Mesenchymal stem cell (in vitro differentiated cells and primary cell): Measurements from ENCODE around the gene SLC25A26.
"Not testable (repeated sequence)": the region's sequence is repeated elsewhere in the genome, so short reads cannot be mapped to it uniquely, and the experiment has no call there.

Source experiments
- DNase-seq: peaks from one replicate; pipeline ENCODE4 v3.0.0-alpha.2; 2013
- H2AFZ ChIP-seq: one replicate; pipeline ENCODE4 v1.6.1; 2013; ENCODE audit warnings: low read depth, mild to moderate bottlenecking, control low read depth, inconsistent platforms, low read length, moderate library complexity
- H2AK5ac ChIP-seq: 2 replicates; pipeline ENCODE4 v1.6.1; 2013; ENCODE audit warnings: low read length, moderate library complexity, mild to moderate bottlenecking, inconsistent platforms; ENCODE audit not compliant: severe bottlenecking
- H2BK120ac ChIP-seq: one replicate; pipeline ENCODE4 v1.6.1; 2013; ENCODE audit warnings: low read depth, mild to moderate bottlenecking, inconsistent platforms, low read length, moderate library complexity
- H2BK12ac ChIP-seq, 2 experiments: one replicate each; pipeline ENCODE4 v1.6.1; 2013; ENCODE audit warnings: inconsistent platforms in 2 of 2, low read length in 2 of 2, mild to moderate bottlenecking in 2 of 2, moderate library complexity in 2 of 2, control low read depth in 1 of 2
- H2BK15ac ChIP-seq: one replicate; pipeline ENCODE4 v1.6.1; 2013; ENCODE audit warnings: mild to moderate bottlenecking, low read depth, inconsistent platforms; ENCODE audit not compliant: poor library complexity, severe bottlenecking
- H2BK5ac ChIP-seq: 2 replicates; pipeline ENCODE4 v1.6.1; 2013; ENCODE audit warnings: low read depth, mild to moderate bottlenecking, low read length, control low read depth, inconsistent platforms; ENCODE audit not compliant: poor library complexity, severe bottlenecking
- H3K14ac ChIP-seq, 2 experiments: one replicate each; pipeline ENCODE4 v1.6.1; 2013; ENCODE audit warnings: inconsistent platforms in 2 of 2, low read length in 2 of 2, control low read depth in 1 of 2, mild to moderate bottlenecking in 1 of 2, moderate library complexity in 1 of 2
- H3K18ac ChIP-seq, 2 experiments: one replicate each; pipeline ENCODE4 v1.6.1; 2013; ENCODE audit warnings: inconsistent platforms in 2 of 2, low read length in 2 of 2, control low read depth in 1 of 2, low read depth in 1 of 2, mild to moderate bottlenecking in 1 of 2
- H3K23ac ChIP-seq, 2 experiments: one replicate each; pipeline ENCODE4 v1.6.1; 2013; ENCODE audit warnings: inconsistent platforms in 2 of 2, low read length in 2 of 2, mild to moderate bottlenecking in 2 of 2, moderate library complexity in 2 of 2, control low read depth in 1 of 2
- H3K27ac ChIP-seq: 2 replicates; pipeline ENCODE4 v1.5.1; 2013; ENCODE audit warnings: mild to moderate bottlenecking, moderate library complexity, low read length, control low read depth, inconsistent platforms; ENCODE audit not compliant: poor library complexity, severe bottlenecking
- H3K27me3 ChIP-seq, 2 experiments: 2 replicates each; pipeline versions ENCODE4 v1.6.1 to v1.7.0; 2013; ENCODE audit warnings: low read length in 2 of 2, mild to moderate bottlenecking in 2 of 2, moderate library complexity in 2 of 2, control low read depth in 1 of 2, inconsistent platforms in 1 of 2; ENCODE audit not compliant: control insufficient read depth in 1 of 2, insufficient read depth in 1 of 2
- H3K36me3 ChIP-seq, 2 experiments: 2 replicates each; pipeline versions ENCODE4 v1.6.1 to v1.7.0; 2013; ENCODE audit warnings: low read length in 2 of 2, control low read depth in 1 of 2, inconsistent platforms in 1 of 2, low read depth in 1 of 2, mild to moderate bottlenecking in 1 of 2; ENCODE audit not compliant: insufficient read depth in 2 of 2, control insufficient read depth in 1 of 2
- H3K4ac ChIP-seq, 2 experiments: one replicate each; pipeline ENCODE4 v1.6.1; 2013; ENCODE audit warnings: inconsistent platforms in 2 of 2, low read length in 2 of 2, mild to moderate bottlenecking in 2 of 2, moderate library complexity in 2 of 2, control low read depth in 1 of 2, low read depth in 1 of 2
- H3K4me1 ChIP-seq: 2 replicates; pipeline ENCODE4 v1.6.1; 2013; ENCODE audit warnings: low read depth, low read length, control low read depth; ENCODE audit not compliant: control insufficient read depth, insufficient read depth
- H3K4me2 ChIP-seq: 2 replicates; pipeline ENCODE4 v1.6.1; 2013; ENCODE audit warnings: low read length, mild to moderate bottlenecking, inconsistent platforms; ENCODE audit not compliant: poor library complexity, severe bottlenecking
- H3K4me3 ChIP-seq, 2 experiments: 2 replicates each; pipeline versions ENCODE4 v1.5.1 to v1.7.0; 2013; ENCODE audit warnings: low read length in 2 of 2, mild to moderate bottlenecking in 2 of 2, control low read depth in 1 of 2, low read depth in 1 of 2; ENCODE audit not compliant: insufficient read depth in 1 of 2
- H3K79me1 ChIP-seq: replicated peaks from 2 replicates; pipeline ENCODE4 v1.6.1; 2013; ENCODE audit warnings: mild to moderate bottlenecking, control low read depth, low read length, inconsistent platforms; ENCODE audit not compliant: poor library complexity, severe bottlenecking
- H3K9ac ChIP-seq: 2 replicates; pipeline ENCODE4 v1.7.0; 2013; ENCODE audit warnings: mild to moderate bottlenecking, low read length, moderate library complexity
- H3K9me3 ChIP-seq: 2 replicates; pipeline ENCODE4 v1.7.0; 2013; ENCODE audit warnings: mild to moderate bottlenecking, low read length; ENCODE audit not compliant: control insufficient read depth
- H4K8ac ChIP-seq: one replicate; pipeline ENCODE4 v1.6.1; 2013; ENCODE audit warnings: inconsistent platforms, mild to moderate bottlenecking, low read length, moderate library complexity
- H4K91ac ChIP-seq: one replicate; pipeline ENCODE4 v1.6.1; 2013; ENCODE audit warnings: mild to moderate bottlenecking, low read length, inconsistent platforms
- WGBS: methylation state at CpG from one replicate; pipeline ENCODE4 v1.1.7; 2013; ENCODE audit warnings: mixed read lengths; 5-methylcytosine and 5-hydroxymethylcytosine counted together

SLC25A26 gene

GRCh38 chr3:66271231-66271630 is 50.4 kb downstream of the SLC25A26 start:
- no peak overlapping the region for H3K4ac ChIP-seq
- 86% methylated on average over 2 of the region's 2 CpGs for WGBS
- no peak overlapping the region for H3K23ac ChIP-seq
- H3K4me3 ChIP-seq, result no peak overlapping the region
- no peak overlapping the region for H2AFZ ChIP-seq
- H3K9ac ChIP-seq, result no peak overlapping the region
- no peaks in the 10 kb centered on the region for H3K4me1 ChIP-seq
- H3K27ac ChIP-seq, result no peak overlapping the region
- H3K4me2 ChIP-seq, result no peak overlapping the region
- no peaks in the 10 kb centered on the region for H3K79me1 ChIP-seq
- no peak overlapping the region for H2BK15ac ChIP-seq
- H3K18ac ChIP-seq, result no peak overlapping the region
- no peak overlapping the region for H4K8ac ChIP-seq
- H2BK5ac ChIP-seq, result no peak overlapping the region
- no peak overlapping the region for H4K91ac ChIP-seq
- H2BK12ac ChIP-seq, result no peak overlapping the region
- H2AK5ac ChIP-seq, result no peak overlapping the region
- no peaks in the 10 kb centered on the region for H3K36me3 ChIP-seq
- peak; percentile 26 for DNase-seq
- no peak overlapping the region for H2BK120ac ChIP-seq
- no peak overlapping the region for H3K14ac ChIP-seq
- H3K27me3 ChIP-seq, result no peaks in the 10 kb centered on the region
- H3K9me3 ChIP-seq, result no peaks in the 10 kb centered on the region

GRCh38 chr3:66272016-66272415 is 51.2 kb downstream of the SLC25A26 start:
- Histone ChIP-seq H3K4me3 (no peak overlapping the region), H3K4me2 (no peak overlapping the region), H4K91ac (no peak overlapping the region), H3K9ac (no peak overlapping the region), H2AK5ac (no peak overlapping the region), H3K79me1 (no peaks in the 10 kb centered on the region), H2BK120ac (no peak overlapping the region), H2AFZ (no peak overlapping the region), H4K8ac (no peak overlapping the region), H2BK12ac (no peak overlapping the region), H3K14ac (no peak overlapping the region), H2BK5ac (no peak overlapping the region), H3K27ac (no peak overlapping the region), H3K36me3 (no peaks in the 10 kb centered on the region), H3K18ac (no peak overlapping the region), H2BK15ac (no peak overlapping the region), H3K23ac (no peak overlapping the region), H3K4ac (no peak overlapping the region), H3K4me1 (no peaks in the 10 kb centered on the region), H3K9me3 (no peaks in the 10 kb centered on the region), H3K27me3 (no peaks in the 10 kb centered on the region)
- peak; percentile 36 for DNase-seq
- no CpG with 5 or more reads among the region's 1 CpG for WGBS

GRCh38 chr3:66274837-66275236 is 54.0 kb downstream of the SLC25A26 start:
- H3K4ac ChIP-seq, H2BK5ac ChIP-seq, H2AFZ ChIP-seq, H3K4me1 ChIP-seq, H2BK15ac ChIP-seq, H3K4me3 ChIP-seq, H3K9me3 ChIP-seq, H2BK12ac ChIP-seq, H4K91ac ChIP-seq, H3K79me1 ChIP-seq, H3K36me3 ChIP-seq, H2AK5ac ChIP-seq, H3K9ac ChIP-seq, H4K8ac ChIP-seq, H2BK120ac ChIP-seq, H3K27ac ChIP-seq, H3K18ac ChIP-seq, H3K23ac ChIP-seq, H3K27me3 ChIP-seq, H3K14ac ChIP-seq, DNase-seq, H3K4me2 ChIP-seq: not testable (repeated sequence)
- WGBS, result no CpG with 5 or more reads among the region's 6 CpGs

- H2BK5ac ChIP-seq, result no peak overlapping the region
- no peak overlapping the region for H3K23ac ChIP-seq
- no peak overlapping the region for H3K4me3 ChIP-seq
- no peak overlapping the region for H3K27ac ChIP-seq
- peak; percentile 74 for DNase-seq
- H2AFZ ChIP-seq, result no peak overlapping the region
- no peaks in the 10 kb centered on the region for H3K9me3 ChIP-seq
- no peak overlapping the region for H3K14ac ChIP-seq
- H3K4me2 ChIP-seq, result no peak overlapping the region
- H3K4ac ChIP-seq, result no peak overlapping the region
- no peak overlapping the region for H4K91ac ChIP-seq
- no peak overlapping the region for H2BK120ac ChIP-seq
- H2AK5ac ChIP-seq, result no peak overlapping the region
- H3K79me1 ChIP-seq, result no peaks in the 10 kb centered on the region
- peaks cover 1% of the 10 kb centered on the region for H3K4me1 ChIP-seq
- H3K9ac ChIP-seq, result no peak overlapping the region
- H2BK15ac ChIP-seq, result no peak overlapping the region
- WGBS, result 0% methylated on average over 2 of the region's 3 CpGs
- no peak overlapping the region for H4K8ac ChIP-seq
- H3K27me3 ChIP-seq, result no peaks in the 10 kb centered on the region
- no peaks in the 10 kb centered on the region for H3K36me3 ChIP-seq
- H2BK12ac ChIP-seq, result no peak overlapping the region
- no peak overlapping the region for H3K18ac ChIP-seq
These were observed 56.0 kb downstream of the SLC25A26 start for GRCh38 chr3:66276705-66277274.
